Natural killer cell (primary cell): ENCODE results near the gene TCHHL1. TPM values are rescaled to one million over a fixed set of nuclear protein-coding genes. Genes with fewer than 3 reads are reported as not detected.

Source experiments
- ATAC-seq, 3 donors: fragments of 150-1000 bp in 2 of 3; fragments of 200-7000 bp in 1 of 3; cut with Tn5 transposase; 1 replicate in 1 of 3; 2 replicates in 2 of 3; pipeline ENCODE4 v1.10.0; 2021; ENCODE audit warnings: mild to moderate bottlenecking in 2 of 3, moderate library complexity in 2 of 3
- DNase-seq, 2 donors: peaks; one replicate each; pipeline versions ENCODE4 v3.0.0 to v3.0.0-alpha.2; 2013 to 2021; ENCODE audit warnings: mixed read lengths in 1 of 2
- H3K27ac ChIP-seq: one replicate; pipeline ENCODE4 v1.5.1; 2013; ENCODE audit warnings: mild to moderate bottlenecking, low read length
- H3K27me3 ChIP-seq: one replicate; pipeline ENCODE4 v1.6.1; 2013; ENCODE audit warnings: low read length; ENCODE audit not compliant: control insufficient read depth, insufficient read depth
- H3K36me3 ChIP-seq: one replicate; pipeline ENCODE4 v1.6.1; 2013; ENCODE audit warnings: low read length; ENCODE audit not compliant: control insufficient read depth, insufficient read depth
- H3K4me1 ChIP-seq: one replicate; pipeline ENCODE4 v1.6.1; 2013; ENCODE audit warnings: low read length; ENCODE audit not compliant: control insufficient read depth, insufficient read depth
- H3K4me3 ChIP-seq: one replicate; pipeline ENCODE4 v1.5.1; 2013; ENCODE audit warnings: low read length
- H3K9me3 ChIP-seq: one replicate; pipeline ENCODE4 v1.6.1; 2013; ENCODE audit warnings: low read length; ENCODE audit not compliant: control insufficient read depth, insufficient read depth
- H3K27ac Mint-ChIP-seq, 2 donors: one replicate each; pipeline ENCODE4 v1.8.0; 2022; ENCODE audit warnings: mild to moderate bottlenecking in 2 of 2, mixed read lengths in 2 of 2, moderate library complexity in 1 of 2
- H3K27me3 Mint-ChIP-seq, 2 donors: one replicate each; pipeline ENCODE4 v1.8.0; 2022; ENCODE audit warnings: low read depth in 2 of 2, mixed read lengths in 2 of 2
- H3K36me3 Mint-ChIP-seq: one replicate; pipeline ENCODE4 v1.8.0; 2022; ENCODE audit warnings: mixed read lengths
- H3K4me1 Mint-ChIP-seq, 2 donors: one replicate each; pipeline ENCODE4 v1.8.0; 2022; ENCODE audit warnings: mixed read lengths in 2 of 2
- H3K4me3 Mint-ChIP-seq: one replicate; pipeline ENCODE4 v1.8.0; 2022; ENCODE audit warnings: mild to moderate bottlenecking, moderate library complexity, mixed read lengths
- H3K9me3 Mint-ChIP-seq, 2 donors: one replicate each; pipeline ENCODE4 v1.8.0; 2022; ENCODE audit warnings: mixed read lengths in 2 of 2
- WGBS: methylation state at CpG from one replicate; pipeline ENCODE4 v1.1.7; 2013; ENCODE audit warnings: missing lambda C conversion rate; ENCODE audit not compliant: insufficient coverage; 5-methylcytosine and 5-hydroxymethylcytosine counted together
- intact Hi-C: fragments of 100-400 bp; cut with micrococcal nuclease; formaldehyde crosslinking; loops from one replicate; pipeline ENCODE4 v1.14.2; 2022
- total RNA-seq, 4 donors: library from RNA; stranded (reverse); fragments of 120-200 nt in 1 of 4; gene quantifications; one replicate each; pipeline versions ENCODE4 v1.2.3 to v1.2.4, GENCODE V29; 2013 to 2022
- TF ChIP-seq, protein P1 (sequence below): fragments of 200-600 bp; IDR thresholded peaks from one replicate; pipeline ENCODE4 v1.8.0; 2022; ENCODE audit warnings: antibody characterized with exemption

The TCHHL1 gene
- total RNA-seq, 3 donors from 2014 or later (not counting 1 experiment from before 2014, with no cell fraction given) = not detected

DNA sequence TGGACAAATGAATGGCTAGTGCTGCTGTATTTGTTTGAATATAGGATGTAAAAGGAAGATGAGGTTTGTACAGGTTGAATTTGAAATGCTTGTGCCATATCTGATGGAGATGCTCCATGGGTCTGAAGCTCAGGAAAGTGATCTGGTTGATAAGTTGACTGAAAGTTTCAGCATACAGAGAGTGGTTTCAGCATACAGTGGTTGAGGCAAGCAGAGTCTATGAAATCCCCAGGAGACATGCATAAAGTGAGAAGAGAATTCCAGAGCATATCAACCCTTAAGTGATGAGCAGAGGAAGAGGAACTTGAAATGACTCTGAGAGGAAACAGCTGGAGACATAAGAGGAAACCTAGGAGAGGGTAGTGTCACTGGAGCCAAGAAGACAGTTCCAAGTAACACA lies 21.7 kb downstream of the TCHHL1 start:
- H3K4me1 Mint-ChIP-seq = no peaks in the 10 kb centered on the region
- intact Hi-C loops = no loop called here
- DNase-seq (no peak), ATAC-seq (no peak)
- H3K27ac ChIP-seq = no peak overlapping the region
- TF ChIP-seq, protein P1, sequence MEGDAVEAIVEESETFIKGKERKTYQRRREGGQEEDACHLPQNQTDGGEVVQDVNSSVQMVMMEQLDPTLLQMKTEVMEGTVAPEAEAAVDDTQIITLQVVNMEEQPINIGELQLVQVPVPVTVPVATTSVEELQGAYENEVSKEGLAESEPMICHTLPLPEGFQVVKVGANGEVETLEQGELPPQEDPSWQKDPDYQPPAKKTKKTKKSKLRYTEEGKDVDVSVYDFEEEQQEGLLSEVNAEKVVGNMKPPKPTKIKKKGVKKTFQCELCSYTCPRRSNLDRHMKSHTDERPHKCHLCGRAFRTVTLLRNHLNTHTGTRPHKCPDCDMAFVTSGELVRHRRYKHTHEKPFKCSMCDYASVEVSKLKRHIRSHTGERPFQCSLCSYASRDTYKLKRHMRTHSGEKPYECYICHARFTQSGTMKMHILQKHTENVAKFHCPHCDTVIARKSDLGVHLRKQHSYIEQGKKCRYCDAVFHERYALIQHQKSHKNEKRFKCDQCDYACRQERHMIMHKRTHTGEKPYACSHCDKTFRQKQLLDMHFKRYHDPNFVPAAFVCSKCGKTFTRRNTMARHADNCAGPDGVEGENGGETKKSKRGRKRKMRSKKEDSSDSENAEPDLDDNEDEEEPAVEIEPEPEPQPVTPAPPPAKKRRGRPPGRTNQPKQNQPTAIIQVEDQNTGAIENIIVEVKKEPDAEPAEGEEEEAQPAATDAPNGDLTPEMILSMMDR = no peak
- H3K27me3 ChIP-seq = peaks cover 13% of the 10 kb centered on the region
- H3K9me3 ChIP-seq = no peaks in the 10 kb centered on the region
- no peaks in the 10 kb centered on the region for H3K9me3 Mint-ChIP-seq
- H3K36me3 ChIP-seq = no peaks in the 10 kb centered on the region
- H3K36me3 Mint-ChIP-seq = no peaks in the 10 kb centered on the region
- H3K27ac Mint-ChIP-seq = no peak overlapping the region
- no peak overlapping the region for H3K4me3 ChIP-seq
- H3K4me3 Mint-ChIP-seq = no peak overlapping the region
- peaks cover 33 to 51% of the 10 kb centered on the region in 2 donors for H3K27me3 Mint-ChIP-seq
- no peaks in the 10 kb centered on the region for H3K4me1 ChIP-seq

DNA sequence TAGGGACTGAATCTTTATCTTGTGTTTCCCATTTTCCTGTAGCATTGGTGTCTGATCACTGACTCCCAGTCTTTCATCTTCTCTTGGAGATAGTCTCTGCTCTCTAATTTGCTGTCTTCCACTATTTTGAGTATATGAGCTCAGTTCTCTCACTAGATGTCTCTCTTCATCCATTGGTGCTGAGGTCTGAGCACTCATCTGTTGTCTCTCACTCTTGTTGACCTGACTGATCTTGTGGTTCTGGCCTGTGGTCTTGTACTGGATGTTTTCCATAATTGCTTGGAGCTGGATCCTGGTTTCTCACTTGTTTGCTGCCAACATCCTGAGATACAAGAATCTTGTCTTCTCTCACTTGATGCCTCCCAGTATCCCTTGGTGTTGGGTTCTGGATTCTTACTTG lies 26.9 kb downstream of the TCHHL1 start:
- ATAC-seq (no peak), DNase-seq (no peak)
- Histone ChIP-seq H3K27ac (no peak overlapping the region), H3K36me3 (no peaks in the 10 kb centered on the region), H3K27me3 (peaks cover 18% of the 10 kb centered on the region), H3K4me3 (no peak overlapping the region), H3K4me1 (no peaks in the 10 kb centered on the region), H3K9me3 (no peaks in the 10 kb centered on the region)
- no peaks in the 10 kb centered on the region for H3K9me3 Mint-ChIP-seq
- intact Hi-C loops = no loop called here
- no peak overlapping the region for H3K27ac Mint-ChIP-seq
- H3K4me1 Mint-ChIP-seq = no peaks in the 10 kb centered on the region
- no peak overlapping the region for H3K4me3 Mint-ChIP-seq
- no peaks in the 10 kb centered on the region for H3K36me3 Mint-ChIP-seq
- H3K27me3 Mint-ChIP-seq = peaks cover 28 to 29% of the 10 kb centered on the region in 2 donors
- TF ChIP-seq, protein P1 = no peak

DNA sequence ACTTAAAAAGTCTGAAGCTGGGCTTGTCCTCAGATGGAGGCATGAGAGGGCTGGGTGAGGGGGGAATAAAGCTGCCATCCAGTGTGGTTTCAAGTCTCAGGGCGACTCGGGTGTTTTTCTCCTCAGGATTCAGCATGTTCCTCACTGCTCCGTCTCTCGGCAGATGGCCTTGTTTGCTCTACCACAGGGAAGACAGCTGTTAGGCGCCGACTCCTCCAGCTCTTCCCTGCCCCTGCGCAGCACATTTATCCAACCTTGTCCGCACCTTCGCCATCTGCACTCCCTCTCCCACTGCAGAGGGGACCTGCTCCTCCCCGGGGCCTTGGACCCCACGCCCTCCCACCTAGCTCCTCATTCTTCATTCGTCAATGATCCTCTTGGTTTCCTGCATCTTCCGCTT lies 35.5 kb downstream of the TCHHL1 start:
- Mint-ChIP-seq H3K36me3 (no peaks in the 10 kb centered on the region), H3K27ac (no peak overlapping the region), H3K27me3 (peaks cover 29 to 37% of the 10 kb centered on the region in 2 donors), H3K4me3 (no peak overlapping the region), H3K4me1 (peaks cover 3 to 8% of the 10 kb centered on the region in 2 donors), H3K9me3 (no peaks in the 10 kb centered on the region)
- Histone ChIP-seq H3K4me1 (peaks cover 9% of the 10 kb centered on the region), H3K27me3 (peaks cover 11% of the 10 kb centered on the region), H3K9me3 (no peaks in the 10 kb centered on the region), H3K27ac (no peak overlapping the region), H3K36me3 (no peaks in the 10 kb centered on the region), H3K4me3 (no peak overlapping the region)
- intact Hi-C loops = loop anchor here (5.0 kb wide), 1 partner anchor 389 kb away; no protein-coding TSS in a partner anchor
- DNase-seq (no peak), ATAC-seq (no peak)
- TF ChIP-seq, protein P1 = no peak
- 85% methylated on average over 13 of the region's 13 CpGs for WGBS

DNA sequence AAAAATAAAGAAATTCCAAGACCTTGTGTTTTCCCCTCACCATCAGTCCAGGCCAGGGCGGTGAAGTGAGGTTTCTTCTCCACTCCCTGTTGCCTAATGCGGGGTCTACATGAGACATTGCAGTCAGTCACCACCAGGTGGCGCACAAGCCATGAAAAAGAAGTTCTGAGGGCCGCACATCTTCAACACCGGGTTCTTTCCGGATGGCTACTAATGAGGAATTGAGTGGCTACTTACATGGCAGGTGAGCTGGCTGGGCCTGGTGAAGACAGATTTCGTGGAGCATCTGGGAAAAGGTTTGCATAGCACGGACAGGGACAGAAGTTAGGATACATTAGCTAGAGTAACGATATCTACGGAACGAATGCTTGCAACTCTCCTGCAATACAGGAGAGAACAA lies 36.3 kb downstream of the TCHHL1 start:
- TF ChIP-seq, protein P1 = peak; percentile 92
- H3K9me3 ChIP-seq = no peaks in the 10 kb centered on the region
- intact Hi-C loops = loop anchor here (1.0 to 5.0 kb wide), 4 partner anchors 133 to 406 kb away; no protein-coding TSS in a partner anchor
- peaks cover 17% of the 10 kb centered on the region for H3K4me1 ChIP-seq
- DNase-seq = peak; percentile 81 to 89
- no peaks in the 10 kb centered on the region for H3K36me3 ChIP-seq
- Mint-ChIP-seq H3K9me3 (no peaks in the 10 kb centered on the region), H3K27me3 (peaks cover 24 to 30% of the 10 kb centered on the region in 2 donors), H3K4me3 (no peak overlapping the region), H3K36me3 (no peaks in the 10 kb centered on the region), H3K4me1 (peaks cover 11 to 15% of the 10 kb centered on the region in 2 donors), H3K27ac (no peak overlapping the region)
- peaks cover 7% of the 10 kb centered on the region for H3K27me3 ChIP-seq
- WGBS = 32% methylated on average over 11 of the region's 11 CpGs
- peak; percentile 12 to 47 (median 24) for ATAC-seq
- no peak overlapping the region for H3K27ac ChIP-seq
- H3K4me3 ChIP-seq = no peak overlapping the region
